ENCODE measurements around the gene RIBC1.

- no peak for TF ChIP-seq POLR2AphosphoS5 (IDR thresholded peaks at IDR 0.05)
- TF ChIP-seq POLR2A (IDR thresholded peaks at IDR 0.05; ENCODE audit: low read depth): no peak
- no peak for TF ChIP-seq CTCF (IDR thresholded peaks at IDR 0.05)
Measured at GRCh38 chrX:53379008-53379710, 43.5 kb upstream of the RIBC1 start.
